NAMALWA (cell line): ENCODE data around the gene ELAC2.
"Not testable (repeated sequence)": the region's sequence is repeated elsewhere in the genome, so short reads cannot be mapped to it uniquely, and the experiment has no call there.

Experiments used
- DNase-seq: peaks from one replicate; pipeline ENCODE4 v3.0.0-alpha.2; 2015; ENCODE audit warnings: low spot score

Gene ELAC2

DNA sequence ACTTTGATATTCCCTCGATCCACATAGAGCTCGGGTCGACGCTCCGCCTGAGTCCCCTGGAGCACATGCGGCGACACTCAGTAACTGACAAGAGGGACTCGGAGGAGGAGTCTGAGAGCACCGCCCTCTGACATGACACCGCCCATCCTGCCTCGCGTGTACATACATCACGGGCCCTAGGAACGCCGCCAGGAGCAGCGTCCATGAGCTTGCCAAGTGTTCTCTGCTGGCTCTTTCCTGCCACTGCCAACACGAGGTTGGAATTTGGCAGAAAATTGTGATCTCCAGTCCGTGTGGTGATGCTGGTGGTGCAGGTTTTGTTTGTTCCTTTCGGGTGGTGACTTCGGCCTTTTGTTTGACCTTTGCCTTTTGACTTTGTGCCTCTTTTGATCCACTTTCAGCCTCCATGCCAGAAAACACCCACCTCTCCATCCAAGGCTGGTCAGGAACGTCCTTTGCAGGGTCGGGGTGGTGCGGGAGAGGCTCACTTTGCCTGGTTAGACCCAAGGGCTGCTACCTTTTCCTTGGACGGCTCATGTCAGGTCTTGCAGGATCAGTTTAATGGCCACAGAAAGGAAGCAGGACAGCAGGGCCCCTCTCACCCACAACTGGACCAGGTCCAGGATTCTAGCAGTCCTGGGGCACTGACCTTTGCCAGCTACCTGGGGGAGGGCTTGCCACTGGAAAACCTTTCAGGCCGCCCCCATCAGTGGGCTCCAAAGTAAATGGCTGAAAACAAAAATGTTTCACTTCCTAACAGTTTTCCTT, 27.6 kb downstream of the ELAC2 start:
- no peak for DNase-seq

DNA sequence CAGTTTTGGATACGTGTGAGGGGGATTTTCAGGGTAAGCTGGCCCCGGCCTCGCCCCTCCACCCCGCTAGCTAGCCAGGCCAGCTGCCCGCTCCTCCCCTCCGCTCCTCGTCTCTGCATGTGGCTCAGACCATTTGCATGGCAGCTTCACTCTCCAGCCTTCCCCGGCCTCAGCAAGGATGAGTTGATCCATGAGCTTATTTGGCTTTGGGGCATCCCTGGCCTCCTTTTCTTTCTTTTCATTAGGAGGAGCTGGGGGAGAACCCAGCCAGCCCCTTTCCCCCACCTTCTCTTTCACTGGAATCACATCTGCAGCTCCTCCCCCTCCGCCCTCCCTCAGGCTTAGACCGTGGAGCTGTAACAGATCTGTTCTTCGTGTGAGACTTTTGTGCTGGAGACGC, 30.7 kb downstream of the ELAC2 start:
- DNase-seq, result no peak

DNA sequence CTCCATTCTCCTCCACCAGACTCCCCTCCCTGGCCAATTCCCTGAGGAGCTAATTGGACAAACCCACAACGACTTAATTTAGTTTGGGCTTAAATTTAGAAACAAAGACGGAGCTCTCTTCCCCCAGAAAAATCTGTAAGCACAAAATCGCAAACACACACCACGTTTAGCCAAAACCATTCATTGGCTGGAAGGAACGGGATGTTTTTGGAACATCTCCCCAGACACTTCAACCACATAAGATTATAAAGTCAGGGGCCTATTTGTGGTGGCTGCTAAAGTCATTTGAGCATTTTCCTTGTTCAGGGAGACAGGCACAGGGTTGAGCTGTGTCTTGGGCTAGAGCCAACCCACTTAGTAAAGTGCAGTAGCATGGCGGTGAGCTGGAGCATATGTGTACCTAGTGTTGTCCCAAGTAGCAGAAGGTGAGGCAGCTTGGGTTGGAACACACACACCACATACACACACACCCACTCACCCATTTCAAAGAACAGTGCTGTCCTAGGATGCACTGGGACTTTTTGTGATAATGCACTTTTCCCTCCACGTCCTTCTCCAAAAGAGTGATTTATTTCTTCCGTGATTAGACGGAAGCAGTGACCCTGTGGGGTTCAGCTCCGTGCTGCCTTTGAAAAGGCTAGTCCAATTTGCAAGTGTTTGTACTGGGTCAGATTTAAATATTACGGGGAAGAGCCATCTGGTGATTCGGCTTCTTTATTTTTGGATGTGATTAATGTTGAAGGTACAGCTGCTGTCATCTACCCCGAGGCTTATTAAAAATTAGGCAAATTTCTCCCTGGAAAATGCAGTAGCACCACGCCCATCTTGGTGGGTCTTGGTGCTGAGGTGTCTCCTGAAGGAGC, 32.2 kb downstream of the ELAC2 start:
- DNase-seq, result no peak

DNA sequence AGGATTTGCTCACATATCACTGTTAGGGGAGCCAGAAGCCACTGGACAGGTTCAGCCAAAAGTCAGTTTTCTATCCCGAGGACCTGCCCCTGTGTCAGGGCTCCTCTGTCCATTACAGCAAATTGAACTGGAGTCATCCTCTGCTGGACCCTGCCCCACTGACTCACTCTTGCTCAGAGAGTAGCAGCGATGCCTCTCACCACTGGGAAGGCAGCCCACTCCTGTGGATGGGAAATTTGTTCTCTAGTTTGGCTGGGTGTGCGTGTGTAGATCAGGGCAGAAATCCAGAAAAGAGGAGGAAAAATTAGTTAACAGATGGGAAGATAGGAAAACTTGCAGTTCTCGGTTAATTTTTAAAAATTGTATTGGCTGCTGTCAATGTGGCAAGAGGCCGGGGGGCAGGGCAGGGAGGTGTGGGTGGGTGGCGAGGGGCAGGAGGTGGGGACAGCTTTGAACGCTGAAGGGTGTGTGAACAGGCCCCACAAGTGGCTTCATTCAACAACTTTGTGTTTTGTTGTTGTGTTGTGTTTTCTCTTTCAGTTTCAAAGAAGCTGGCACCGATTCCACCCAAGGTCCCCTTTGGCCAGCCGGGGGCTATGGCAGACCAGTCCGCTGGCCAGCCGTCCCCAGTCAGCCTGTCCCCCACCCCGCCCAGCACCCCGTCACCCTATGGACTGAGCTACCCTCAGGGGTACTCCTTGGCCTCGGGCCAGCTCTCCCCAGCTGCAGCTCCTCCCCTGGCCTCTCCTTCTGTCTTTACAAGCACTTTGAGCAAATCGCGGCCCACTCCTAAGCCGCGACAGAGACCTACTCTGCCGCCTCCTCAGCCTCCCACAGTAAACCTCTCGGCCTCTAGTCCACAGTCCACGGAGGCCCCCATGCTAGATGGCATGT, 33.6 kb downstream of the ELAC2 start:
- no peak for DNase-seq

DNA sequence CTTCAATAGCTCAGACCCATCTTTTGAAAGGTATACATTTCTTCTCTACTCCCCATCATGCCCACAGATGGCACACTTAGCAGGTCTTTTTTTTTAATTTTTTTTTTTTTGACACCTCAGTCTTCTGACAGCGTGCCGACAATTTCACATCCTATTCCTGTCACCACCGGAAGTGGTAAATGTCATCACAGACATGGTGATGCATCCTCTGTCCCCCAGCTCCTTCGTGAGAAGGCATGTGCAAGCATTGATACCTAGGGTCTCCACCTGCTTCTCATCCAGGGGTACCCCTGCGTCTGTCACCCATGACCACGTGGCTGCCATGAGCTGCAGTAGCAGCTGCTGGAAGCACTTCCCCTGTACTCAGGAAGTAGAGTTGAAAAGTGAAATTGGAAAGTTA, 35.6 kb downstream of the ELAC2 start:
- no peak for DNase-seq

DNA sequence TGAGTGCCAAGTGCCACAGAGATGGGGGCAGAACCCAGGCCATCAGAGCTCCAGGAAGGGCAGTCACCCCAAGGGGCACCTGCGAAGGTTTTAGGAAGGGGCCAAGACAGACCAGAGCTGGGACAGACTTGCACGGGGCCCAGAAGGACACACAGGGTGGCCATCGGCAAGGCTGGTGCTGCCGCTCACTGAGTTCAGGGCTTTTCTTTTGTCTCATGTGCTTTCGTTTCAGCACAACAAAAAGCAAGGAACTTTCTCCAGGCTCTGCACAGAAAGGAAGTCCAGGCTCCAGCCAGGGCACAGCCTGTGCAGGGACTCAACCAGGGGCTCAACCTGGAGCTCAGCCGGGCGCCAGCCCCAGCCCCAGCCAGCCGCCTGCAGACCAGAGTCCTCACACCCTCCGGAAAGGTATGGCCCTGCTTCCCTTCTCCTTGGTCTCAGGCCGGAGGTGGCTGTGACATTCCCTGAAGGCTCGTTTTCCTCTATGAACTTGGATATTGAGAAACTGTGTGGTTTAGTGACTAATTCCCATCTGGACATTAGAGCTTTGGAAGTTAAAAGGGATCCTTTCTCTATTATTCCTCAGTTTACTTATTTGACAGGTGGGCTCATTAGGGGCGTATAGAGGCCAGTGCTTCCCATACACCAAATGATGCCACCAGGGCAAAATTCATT, 37.9 kb downstream of the ELAC2 start:
- no peak for DNase-seq

DNA sequence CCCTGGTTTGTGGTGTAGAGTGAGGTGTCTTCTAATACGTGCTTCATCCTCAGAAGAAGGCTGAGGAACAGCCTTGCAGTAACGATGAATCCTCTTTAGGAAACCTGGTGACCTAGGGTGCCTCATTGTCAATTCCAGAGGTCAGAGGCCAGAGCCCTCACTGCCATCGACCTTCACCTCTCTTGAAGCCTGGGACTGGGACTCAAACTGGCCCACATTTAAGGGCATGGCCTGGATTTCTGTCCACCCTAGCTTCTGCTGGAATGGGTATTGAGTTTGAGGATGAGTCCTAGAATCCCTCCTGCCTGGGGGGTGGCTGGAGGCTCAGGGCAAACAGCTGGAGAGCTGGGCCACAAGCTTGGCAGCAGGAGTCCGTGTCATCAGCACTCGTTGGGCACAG, 38.6 kb downstream of the ELAC2 start:
- DNase-seq, result no peak

DNA sequence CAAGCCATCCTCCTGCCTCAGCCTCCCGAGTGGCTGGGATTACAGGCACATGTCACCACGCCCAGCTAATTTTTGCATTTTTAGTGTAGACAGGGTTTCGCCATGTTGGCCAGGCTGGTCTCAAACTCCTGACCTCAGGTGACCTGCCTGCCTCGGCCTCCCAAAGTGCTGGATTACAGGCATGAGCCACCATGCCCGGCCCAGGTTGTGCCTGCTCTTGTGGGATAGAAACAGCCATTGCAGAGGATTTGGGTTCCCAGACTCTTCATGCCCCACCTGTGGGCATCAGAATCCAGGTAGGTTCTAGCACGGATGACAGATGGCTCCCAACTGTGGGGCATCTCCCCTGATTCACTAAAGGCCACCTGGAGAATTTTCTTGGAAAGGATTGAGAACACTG, 39.0 kb downstream of the ELAC2 start:
- DNase-seq, result not testable (repeated sequence)

DNA sequence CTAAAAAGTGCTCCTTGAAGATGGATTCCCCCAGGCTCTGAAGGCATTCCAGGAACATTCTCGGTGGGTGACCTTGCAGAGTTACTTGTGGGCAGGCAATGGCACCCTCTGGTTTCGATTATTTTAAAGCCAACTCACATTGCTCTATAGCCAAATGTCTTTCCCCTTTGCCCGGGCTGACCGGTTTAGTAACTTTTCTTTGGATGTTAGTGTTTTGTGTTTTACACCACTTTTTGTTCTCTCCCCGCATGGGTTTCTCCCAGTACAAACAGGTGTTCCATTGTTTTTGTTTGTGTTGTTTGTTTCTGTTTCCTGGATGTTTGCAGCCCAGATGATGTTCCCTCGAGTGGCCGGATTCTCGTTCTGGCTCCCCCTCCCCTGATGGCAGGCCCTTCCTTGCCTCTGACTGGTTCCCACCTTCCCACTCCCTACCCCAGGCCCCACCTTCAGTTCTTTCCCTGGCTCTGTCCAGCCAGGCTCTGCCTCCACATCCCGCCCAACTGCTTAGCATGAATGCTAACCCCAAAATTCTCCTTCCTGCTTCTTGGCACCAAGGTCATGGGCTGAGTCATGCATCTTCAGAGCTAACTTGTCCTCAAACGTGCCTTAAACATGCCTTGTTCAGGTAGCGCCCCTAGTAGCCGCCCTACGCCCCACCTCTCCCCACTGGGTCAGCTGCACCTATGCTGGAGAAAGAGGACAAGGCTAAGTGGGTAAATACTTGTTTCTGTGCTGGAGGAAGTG, 40.6 kb downstream of the ELAC2 start:
- no peak for DNase-seq

DNA sequence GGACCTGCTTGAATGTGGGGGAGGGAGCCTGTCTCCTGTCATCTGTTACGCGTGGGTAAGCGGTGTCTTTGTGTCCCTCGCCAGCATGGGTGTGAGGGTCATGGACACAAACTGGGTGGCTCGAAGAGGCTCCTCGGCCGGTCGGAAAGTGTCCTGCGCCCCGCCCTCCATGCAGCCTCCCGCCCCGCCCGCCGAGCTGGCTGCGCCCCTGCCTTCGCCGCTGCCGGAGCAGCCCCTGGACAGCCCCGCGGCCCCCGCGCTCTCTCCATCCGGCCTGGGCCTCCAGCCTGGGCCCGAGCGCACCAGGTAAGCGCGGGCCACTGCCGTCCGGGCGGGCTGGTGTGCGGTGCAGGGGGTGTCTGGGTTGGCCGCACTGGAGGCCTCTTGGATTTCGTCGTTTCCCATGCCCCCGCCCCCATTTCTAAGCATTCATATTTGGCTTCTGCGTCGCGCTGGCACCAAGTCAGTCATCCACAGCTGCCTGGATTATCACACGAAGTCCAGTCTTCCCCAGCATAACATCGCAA, 43.8 kb downstream of the ELAC2 start:
- DNase-seq, result no peak

DNA sequence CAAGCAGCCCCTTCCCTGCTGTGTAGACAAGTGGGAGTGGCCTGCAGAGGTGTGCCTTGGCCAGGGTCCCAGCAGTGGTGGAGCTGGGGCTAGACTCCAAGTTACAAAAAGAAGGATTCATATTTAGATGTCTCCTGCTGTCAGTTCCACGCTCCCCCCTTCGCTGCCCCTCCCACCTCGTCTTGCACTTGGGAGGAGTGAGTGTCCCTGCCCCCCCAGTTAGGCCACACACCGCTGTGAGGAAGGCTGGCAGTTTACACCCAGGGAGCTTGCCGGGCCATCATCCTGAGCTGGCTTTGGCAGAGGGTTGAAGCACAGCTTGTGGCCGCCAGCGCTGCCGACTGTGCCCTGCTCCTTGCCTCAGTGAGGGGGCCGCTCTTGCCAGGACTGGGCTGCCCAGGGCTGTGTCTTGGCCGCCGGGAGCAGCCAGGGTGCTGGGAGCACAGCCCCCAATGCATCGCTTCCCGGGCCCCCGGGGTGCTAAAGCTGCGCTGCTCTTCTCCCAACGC, 44.3 kb downstream of the ELAC2 start:
- DNase-seq, result no peak

DNA sequence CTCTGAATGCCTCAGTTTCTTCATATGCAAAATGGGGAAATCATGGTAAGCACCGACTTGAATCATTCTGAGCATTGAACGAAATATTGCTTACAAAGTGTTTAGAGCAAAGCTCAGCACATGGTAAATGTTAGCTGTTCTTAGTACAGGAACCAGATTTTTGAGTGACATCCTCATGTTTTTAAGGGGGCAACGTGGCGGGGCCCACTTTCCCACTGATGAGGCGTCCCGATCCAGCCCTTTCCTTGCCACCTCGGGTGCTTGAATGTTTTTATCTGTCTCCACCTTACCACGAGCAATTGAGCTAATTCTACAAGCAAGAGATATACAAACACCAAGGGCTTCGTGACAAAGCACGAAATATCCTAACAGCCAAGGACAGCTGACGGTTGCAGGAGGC, 49.9 kb downstream of the ELAC2 start:
- no peak for DNase-seq

DNA sequence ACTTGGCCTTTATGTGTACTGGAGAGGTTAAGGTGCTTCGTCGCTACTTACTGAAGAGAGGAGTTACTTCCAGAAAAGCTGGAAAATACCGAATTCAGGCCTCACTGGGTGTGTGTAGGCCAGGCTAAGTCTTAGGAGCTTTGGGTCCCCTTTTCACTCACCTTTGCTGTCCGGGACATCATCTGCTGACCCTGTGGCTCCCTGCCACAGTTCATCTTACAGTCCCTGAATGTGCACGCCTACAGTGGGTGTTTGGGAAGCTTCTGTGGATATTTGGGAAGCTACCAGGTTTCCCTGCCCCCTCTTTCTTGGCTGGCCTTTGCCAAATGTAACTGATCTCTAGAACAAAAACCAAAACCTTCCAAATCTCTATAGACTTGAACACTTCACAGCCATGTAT, 51.4 kb downstream of the ELAC2 start:
- no peak for DNase-seq

DNA sequence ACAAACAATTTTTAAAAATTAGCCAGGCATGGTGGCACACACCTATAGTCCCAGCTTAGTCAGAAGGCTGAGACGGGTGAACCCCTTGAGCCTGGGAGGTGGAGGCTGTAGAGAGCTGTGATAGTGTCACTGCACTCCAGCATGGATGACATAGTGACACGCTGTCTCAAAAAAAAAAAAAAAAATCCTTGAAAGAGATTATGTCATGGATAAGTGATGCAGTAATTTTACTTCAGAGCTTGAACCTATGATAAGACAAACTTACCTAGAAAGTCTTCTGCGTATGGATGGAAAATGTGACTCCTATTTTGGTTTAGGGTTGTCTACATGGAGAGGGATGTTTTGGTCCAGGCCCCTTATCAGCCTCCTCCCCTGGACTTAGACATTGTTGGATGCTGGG, 51.8 kb downstream of the ELAC2 start:
- DNase-seq, result no peak

DNA sequence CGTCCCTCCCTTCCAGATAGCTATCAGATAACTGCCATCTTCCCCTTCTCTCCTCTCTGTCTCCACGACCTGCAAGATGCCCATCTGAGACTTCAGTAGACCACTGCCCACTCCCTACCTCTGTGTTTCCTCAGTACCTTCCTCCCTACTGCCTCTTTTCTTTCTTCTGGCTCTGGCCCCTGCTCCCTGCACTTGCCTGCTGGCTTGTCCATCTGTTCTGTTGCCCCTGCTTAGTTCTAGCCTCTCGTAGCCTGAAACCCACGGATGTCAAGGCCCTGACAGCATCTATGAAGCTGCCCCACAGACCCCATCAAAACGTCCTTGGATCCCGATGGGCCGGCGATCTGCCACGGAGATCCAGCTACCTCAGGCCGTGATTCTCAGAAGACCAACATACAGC, 53.0 kb downstream of the ELAC2 start:
- no peak for DNase-seq

DNA sequence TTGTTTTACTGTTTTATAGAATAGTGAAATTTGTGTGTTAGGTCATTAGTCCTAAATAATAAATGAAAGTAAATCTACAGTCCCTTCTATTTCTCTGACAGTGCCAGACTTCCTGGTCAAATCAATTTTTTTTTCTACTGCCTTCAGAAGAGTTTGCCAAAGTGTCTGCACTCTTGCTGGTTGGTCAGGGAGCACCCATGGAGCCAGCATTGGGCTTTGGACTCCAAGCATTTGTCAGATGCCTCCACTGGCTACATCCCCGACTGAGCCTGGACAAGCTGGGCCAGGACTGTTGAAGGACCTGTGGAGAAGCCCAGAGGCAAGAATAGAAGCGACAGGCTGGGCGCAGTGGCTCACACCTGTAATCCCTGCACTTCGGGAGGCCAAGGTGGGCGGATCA, 53.7 kb downstream of the ELAC2 start:
- no peak for DNase-seq

DNA sequence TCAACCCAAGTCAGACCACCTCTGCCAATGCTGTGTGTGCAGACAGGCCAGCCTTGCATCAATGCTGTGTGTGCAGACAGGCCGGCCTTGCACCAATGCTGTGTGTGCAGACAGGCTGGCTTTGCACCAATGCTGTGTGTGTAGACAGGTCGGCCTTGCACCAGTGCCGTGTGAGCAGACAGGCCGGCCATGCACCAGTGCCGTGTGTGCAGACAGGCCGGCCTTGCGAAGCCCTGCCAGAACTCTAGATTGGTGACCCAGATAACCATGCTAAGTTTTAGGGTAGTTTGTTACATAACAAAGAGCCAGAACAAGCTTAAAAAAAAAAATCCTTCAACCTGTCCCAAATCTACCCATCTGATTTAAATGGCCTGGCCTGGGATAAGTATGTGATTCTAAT, 54.3 kb downstream of the ELAC2 start:
- no peak for DNase-seq

DNA sequence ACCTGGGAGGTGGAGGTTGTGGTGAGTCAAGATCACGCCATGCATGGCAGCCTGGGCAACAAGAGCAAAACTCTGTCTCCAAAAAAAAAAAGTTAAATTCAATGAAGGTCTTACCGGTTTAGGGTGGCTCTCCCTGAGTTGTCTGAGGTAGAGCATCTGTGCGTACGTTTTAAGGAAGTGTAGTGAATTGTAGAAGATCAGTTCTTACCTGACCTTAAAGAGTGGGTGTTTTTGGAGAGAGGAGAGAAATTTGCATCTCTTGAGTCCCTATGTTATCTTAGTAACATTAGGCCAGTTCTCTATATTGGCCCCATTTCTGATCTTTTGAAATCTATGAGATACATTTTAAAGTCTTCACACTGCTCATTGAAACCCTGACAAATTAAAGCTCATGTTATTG, 56.2 kb downstream of the ELAC2 start:
- DNase-seq, result no peak

DNA sequence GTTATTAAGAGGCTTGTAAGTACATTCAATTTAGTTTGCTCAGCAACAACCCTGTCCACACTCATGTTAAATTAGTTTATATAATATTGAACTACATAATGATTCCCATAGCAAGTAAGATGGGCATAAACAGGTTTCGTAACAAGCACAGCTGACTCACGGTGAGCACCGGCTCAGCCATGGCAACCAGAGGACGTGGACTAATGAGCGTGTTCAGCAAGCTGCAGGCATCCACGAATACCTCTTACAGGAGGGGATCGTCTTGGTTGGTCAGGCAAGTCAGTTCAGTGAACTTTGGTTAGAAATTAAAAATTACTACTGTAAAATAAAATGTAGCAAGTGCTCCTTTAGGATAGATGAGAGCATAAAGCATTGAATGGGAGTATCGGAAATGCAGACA, 58.4 kb downstream of the ELAC2 start:
- no peak for DNase-seq

DNA sequence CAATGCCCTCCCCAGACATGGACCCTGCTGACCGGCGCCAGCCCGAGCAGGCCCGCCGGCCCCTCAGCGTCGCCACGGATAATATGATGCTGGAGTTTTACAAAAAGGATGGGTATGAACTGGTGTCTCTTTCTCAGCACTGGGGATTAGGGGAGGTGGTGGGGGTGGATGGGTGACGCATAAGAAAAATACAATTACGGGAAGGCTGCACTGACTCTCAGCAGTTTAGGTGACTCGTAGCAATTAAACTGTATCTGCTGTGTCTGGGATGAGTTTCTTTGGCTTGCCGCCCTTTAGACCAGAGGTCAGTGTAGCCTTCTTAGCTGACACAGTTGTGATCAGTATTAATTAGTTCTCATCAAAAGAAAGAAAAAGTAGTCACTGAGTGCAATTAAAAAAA, 59.0 kb downstream of the ELAC2 start:
- no peak for DNase-seq

DNA sequence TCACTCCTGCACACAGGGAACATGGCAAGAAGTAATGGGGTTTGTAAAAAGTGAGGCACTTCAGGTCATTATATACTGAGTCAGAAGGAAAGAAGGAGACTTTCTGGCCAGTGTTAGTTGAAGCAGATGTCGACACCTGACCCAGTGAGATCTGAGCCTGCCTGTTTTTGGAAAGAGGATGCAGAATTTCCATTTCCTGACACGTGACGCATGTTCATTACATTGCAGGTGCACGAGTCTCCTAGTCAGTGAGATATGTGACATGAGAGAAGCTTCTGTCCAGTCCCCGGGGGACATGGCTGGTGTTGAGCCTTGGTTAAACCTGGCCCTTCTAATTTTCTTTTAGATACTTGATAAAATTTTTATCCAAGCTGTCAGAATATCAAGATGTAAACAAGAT, 62.3 kb downstream of the ELAC2 start:
- DNase-seq, result peak; percentile 18
